ENCODE measurements around the gene TENT4B. TPM values are rescaled to one million over a fixed set of nuclear protein-coding genes. Genes with fewer than 3 reads are reported as not detected.
"Not testable (repeated sequence)": the region's sequence is repeated elsewhere in the genome, so short reads cannot be mapped to it uniquely, and the experiment has no call there.

Gene TENT4B
- total RNA-seq, 1 donor from 2014 or later: 6.5 TPM

- DNase-seq (ENCODE audit: low read depth in 2 of 2): no peak
Observed at GRCh38 chr16:50229149-50229726, 76.1 kb downstream of the TENT4B start.

- DNase-seq (ENCODE audit: low read depth in 2 of 2): no peak
Observed at GRCh38 chr16:50234771-50235556, 81.9 kb downstream of the TENT4B start.

- no peak for DNase-seq (ENCODE audit: low read depth in 2 of 2)
Observed at GRCh38 chr16:50235581-50235980, 82.5 kb downstream of the TENT4B start.

GRCh38 chr16:50238314-50238713 lies 85.2 kb downstream of the TENT4B start:
- DNase-seq (ENCODE audit: low read depth in 2 of 2): no peak

GRCh38 chr16:50238868-50239301 lies 85.8 kb downstream of the TENT4B start:
- no peak for DNase-seq (ENCODE audit: low read depth in 2 of 2)

GRCh38 chr16:50243024-50243423 lies 89.9 kb downstream of the TENT4B start:
- DNase-seq (ENCODE audit: low read depth in 2 of 2): not testable (repeated sequence)

GRCh38 chr16:50244140-50244503 lies 91.0 kb downstream of the TENT4B start:
- peak in 1 of 2 donors; percentile 14 for DNase-seq (ENCODE audit: low read depth in 2 of 2)

- no peak for DNase-seq (ENCODE audit: low read depth in 2 of 2)
Observed at GRCh38 chr16:50244504-50245416, 91.7 kb downstream of the TENT4B start.

GRCh38 chr16:50245417-50246298 lies 92.6 kb downstream of the TENT4B start:
- peak in 1 of 2 donors; percentile 40 for DNase-seq (ENCODE audit: low read depth in 2 of 2)

GRCh38 chr16:50246299-50247122 lies 93.4 kb downstream of the TENT4B start:
- peak in 1 of 2 donors; percentile 17 for DNase-seq (ENCODE audit: low read depth in 2 of 2)

GRCh38 chr16:50247123-50247905 lies 94.2 kb downstream of the TENT4B start:
- DNase-seq (ENCODE audit: low read depth in 2 of 2): no peak

- DNase-seq (ENCODE audit: low read depth in 2 of 2): no peak
Observed at GRCh38 chr16:50247906-50248608, 95.0 kb downstream of the TENT4B start.

GRCh38 chr16:50248845-50249244 lies 95.7 kb downstream of the TENT4B start:
- DNase-seq (ENCODE audit: low read depth in 2 of 2): no peak

- DNase-seq (ENCODE audit: low read depth in 2 of 2): no peak
Observed at GRCh38 chr16:50251375-50252081, 98.4 kb downstream of the TENT4B start.

GRCh38 chr16:50252082-50252611 lies 99.0 kb downstream of the TENT4B start:
- DNase-seq (ENCODE audit: low read depth in 2 of 2): no peak

- DNase-seq (ENCODE audit: low read depth in 2 of 2): no peak
Observed at GRCh38 chr16:50252874-50253513, 99.9 kb downstream of the TENT4B start.

GRCh38 chr16:50253514-50253910 lies 100.4 kb downstream of the TENT4B start:
- DNase-seq (ENCODE audit: low read depth in 2 of 2): no peak
